Islet of Langerhans (tissue), 1 donor: ENCODE data around the gene SPATA31D1.

Source experiments
- FAIRE-seq: peaks from one replicate; lab custom pipeline; 2011; peaks lifted over from hg19 to GRCh38; lab: Jason Lieb, UNC

SPATA31D1 gene

GRCh38 chr9:82022121-82022520, 33.5 kb downstream of the SPATA31D1 start:
- no peak for FAIRE-seq

DNA sequence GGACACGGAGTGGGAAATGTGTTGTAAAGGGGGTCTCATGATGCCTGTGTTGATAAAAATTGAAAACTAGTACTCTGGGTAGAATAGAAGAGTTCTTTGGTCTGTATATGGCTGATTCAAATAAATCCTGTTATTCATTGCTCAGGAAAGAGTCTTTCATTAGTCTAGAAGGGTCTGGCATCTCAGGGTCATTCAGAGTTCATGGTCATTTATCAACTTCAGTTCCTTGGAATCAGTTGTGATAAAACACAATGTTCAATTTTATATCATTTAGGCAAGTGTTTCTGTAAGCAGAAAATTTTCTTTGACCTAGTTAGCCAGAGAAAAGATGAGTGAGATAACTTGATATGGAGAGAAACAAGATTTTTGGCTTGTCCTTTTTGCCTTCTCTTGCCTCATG, 36.3 kb downstream of the SPATA31D1 start:
- no peak for FAIRE-seq

- FAIRE-seq: no peak
These were observed 43.1 kb downstream of the SPATA31D1 start for GRCh38 chr9:82031538-82032280.

DNA sequence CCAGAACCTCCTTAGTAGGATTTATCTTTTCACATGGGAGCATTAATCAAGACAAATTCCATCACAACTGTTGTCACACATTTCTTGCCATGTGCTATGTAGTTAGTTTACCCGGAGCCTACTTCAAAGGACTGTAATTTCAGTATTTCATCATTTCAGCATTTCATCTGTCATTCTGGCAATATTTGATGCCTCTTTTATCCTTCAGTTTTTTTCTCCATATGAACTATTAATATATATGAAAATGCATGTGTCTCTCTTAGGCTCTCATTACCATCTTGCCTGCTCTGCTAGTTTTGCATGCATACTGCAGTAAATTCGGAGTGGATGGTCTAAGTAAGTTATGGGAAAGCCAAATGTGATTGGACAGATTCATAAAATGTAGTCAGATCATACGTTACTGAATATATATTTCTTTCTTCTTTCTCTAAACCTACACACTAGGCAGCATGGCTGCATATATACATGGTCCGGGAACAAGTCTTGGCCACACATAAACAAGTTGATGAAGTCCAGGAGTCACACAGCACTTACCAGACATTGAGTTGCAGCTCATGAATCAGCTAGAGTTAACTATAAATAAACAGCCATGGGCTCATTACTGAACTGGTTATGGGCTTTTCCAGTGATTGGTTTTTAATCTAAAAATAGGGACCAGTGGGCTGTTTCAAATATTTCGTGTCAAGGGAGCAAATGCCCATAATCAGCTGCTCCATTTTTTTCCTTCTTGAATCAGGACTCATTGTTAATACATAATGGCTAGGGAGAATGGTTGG, 46.6 kb downstream of the SPATA31D1 start:
- FAIRE-seq: no peak

GRCh38 chr9:82036086-82036485, 47.5 kb downstream of the SPATA31D1 start:
- no peak for FAIRE-seq

- FAIRE-seq: no peak
These were observed 48.6 kb downstream of the SPATA31D1 start for GRCh38 chr9:82037126-82037525.

GRCh38 chr9:82038897-82039296, 50.3 kb downstream of the SPATA31D1 start:
- FAIRE-seq: no peak
